ENCODE measurements around the gene BNIPL.

Gene BNIPL

GRCh38 chr1:151058692-151059091 lies 22.3 kb downstream of the BNIPL start:
- TF ChIP-seq CTCF (IDR thresholded peaks at IDR 0.05; ENCODE audit: control insufficient read depth, insufficient read depth, low read depth, low read length, missing control alignments) = no peak
- DNase-seq (ENCODE audit: low read depth) = no peak
- H3K4me3 ChIP-seq (ENCODE audit: control insufficient read depth, low read depth, low read length) = peak overlapping the region; percentile 84

- peak within 1 kb of the TSS; percentile 84 for H3K4me3 ChIP-seq (ENCODE audit: control insufficient read depth, low read depth, low read length)
- DNase-seq (ENCODE audit: low read depth) = no peak
- peak; percentile 71 for TF ChIP-seq CTCF (IDR thresholded peaks at IDR 0.05; ENCODE audit: control insufficient read depth, insufficient read depth, low read depth, low read length, missing control alignments)
Measured at GRCh38 chr1:151059109-151060006, 23.0 kb downstream of the BNIPL start, which contains the start of gene CDC42SE1. Gene CDC42SE1, minus strand, starts transcription at chr1:151059622. Its CDS starts 3,892 bp downstream, at chr1:151055730.

GRCh38 chr1:151060007-151060656 lies 23.7 kb downstream of the BNIPL start, which contains the start of gene MLLT11:
Gene MLLT11, plus strand, starts transcription at chr1:151060397. Its CDS starts 6,828 bp downstream, at chr1:151067225.
- TF ChIP-seq CTCF (IDR thresholded peaks at IDR 0.05; ENCODE audit: control insufficient read depth, insufficient read depth, low read depth, low read length, missing control alignments) = no peak
- peak within 1 kb of the TSS; percentile 84 for H3K4me3 ChIP-seq (ENCODE audit: control insufficient read depth, low read depth, low read length)
- DNase-seq (ENCODE audit: low read depth) = no peak

- DNase-seq (ENCODE audit: low read depth) = no peak
- TF ChIP-seq CTCF (IDR thresholded peaks at IDR 0.05; ENCODE audit: control insufficient read depth, insufficient read depth, low read depth, low read length, missing control alignments) = no peak
- H3K4me3 ChIP-seq (ENCODE audit: control insufficient read depth, low read depth, low read length) = peak overlapping the region; percentile 84
Measured at GRCh38 chr1:151060657-151061421, 24.5 kb downstream of the BNIPL start.

GRCh38 chr1:151061704-151062103 lies 25.3 kb downstream of the BNIPL start:
- no peak for DNase-seq (ENCODE audit: low read depth)
- H3K4me3 ChIP-seq (ENCODE audit: control insufficient read depth, low read depth, low read length) = no peak overlapping the region
- TF ChIP-seq CTCF (IDR thresholded peaks at IDR 0.05; ENCODE audit: control insufficient read depth, insufficient read depth, low read depth, low read length, missing control alignments) = no peak

- DNase-seq (ENCODE audit: low read depth) = no peak
- no peak overlapping the region for H3K4me3 ChIP-seq (ENCODE audit: control insufficient read depth, low read depth, low read length)
- TF ChIP-seq CTCF (IDR thresholded peaks at IDR 0.05; ENCODE audit: control insufficient read depth, insufficient read depth, low read depth, low read length, missing control alignments) = no peak
Measured at GRCh38 chr1:151062741-151063371, 26.5 kb downstream of the BNIPL start.

Data from AG09309 (cell line).